Nephron progenitor cell (in vitro differentiated cells): ENCODE data around the gene S1PR4.
A peak's percentile ranks its signal among the peaks of the same experiment; 100 is the strongest.
"Not testable (repeated sequence)": the region's sequence is repeated elsewhere in the genome, so short reads cannot be mapped to it uniquely, and the experiment has no call there.

Experiments
- DNase-seq: peaks from one replicate; pipeline ENCODE4 v3.0.0; 2021
- H3K27ac Mint-ChIP-seq: 2 replicates; pipeline ENCODE4 v1.8.0; 2021; ENCODE audit warnings: mild to moderate bottlenecking, moderate library complexity, mixed read lengths
- H3K27me3 Mint-ChIP-seq: 2 replicates; pipeline ENCODE4 v1.8.0; 2021; ENCODE audit warnings: mild to moderate bottlenecking, low read depth, mixed read lengths; ENCODE audit not compliant: poor library complexity
- H3K36me3 Mint-ChIP-seq: 2 replicates; pipeline ENCODE4 v1.8.0; 2021; ENCODE audit warnings: low read depth, mixed read lengths
- H3K4me1 Mint-ChIP-seq: 2 replicates; pipeline ENCODE4 v1.8.0; 2021; ENCODE audit warnings: mixed read lengths
- H3K4me3 Mint-ChIP-seq: 2 replicates; pipeline ENCODE4 v1.8.0; 2021; ENCODE audit warnings: mild to moderate bottlenecking, moderate library complexity, mixed read lengths
- H3K9me3 Mint-ChIP-seq: 2 replicates; pipeline ENCODE4 v1.8.0; 2021; ENCODE audit warnings: mild to moderate bottlenecking, moderate library complexity, mixed read lengths
- TF ChIP-seq, protein P1 (sequence below): fragments of 200-600 bp; sonication (generic); IDR thresholded peaks from 2 replicates; pipeline ENCODE4 v1.5.0; 2021; ENCODE audit warnings: antibody characterized with exemption

Gene S1PR4

GRCh38 chr19:3198901-3199700, 20.5 kb downstream of the S1PR4 start:
- TF ChIP-seq, protein P1, sequence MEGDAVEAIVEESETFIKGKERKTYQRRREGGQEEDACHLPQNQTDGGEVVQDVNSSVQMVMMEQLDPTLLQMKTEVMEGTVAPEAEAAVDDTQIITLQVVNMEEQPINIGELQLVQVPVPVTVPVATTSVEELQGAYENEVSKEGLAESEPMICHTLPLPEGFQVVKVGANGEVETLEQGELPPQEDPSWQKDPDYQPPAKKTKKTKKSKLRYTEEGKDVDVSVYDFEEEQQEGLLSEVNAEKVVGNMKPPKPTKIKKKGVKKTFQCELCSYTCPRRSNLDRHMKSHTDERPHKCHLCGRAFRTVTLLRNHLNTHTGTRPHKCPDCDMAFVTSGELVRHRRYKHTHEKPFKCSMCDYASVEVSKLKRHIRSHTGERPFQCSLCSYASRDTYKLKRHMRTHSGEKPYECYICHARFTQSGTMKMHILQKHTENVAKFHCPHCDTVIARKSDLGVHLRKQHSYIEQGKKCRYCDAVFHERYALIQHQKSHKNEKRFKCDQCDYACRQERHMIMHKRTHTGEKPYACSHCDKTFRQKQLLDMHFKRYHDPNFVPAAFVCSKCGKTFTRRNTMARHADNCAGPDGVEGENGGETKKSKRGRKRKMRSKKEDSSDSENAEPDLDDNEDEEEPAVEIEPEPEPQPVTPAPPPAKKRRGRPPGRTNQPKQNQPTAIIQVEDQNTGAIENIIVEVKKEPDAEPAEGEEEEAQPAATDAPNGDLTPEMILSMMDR, result no peak
- Mint-ChIP-seq H3K36me3 (peaks cover 8% of the 10 kb centered on the region), H3K27ac (no peak overlapping the region), H3K9me3 (no peaks in the 10 kb centered on the region), H3K4me3 (no peak overlapping the region), H3K4me1 (no peaks in the 10 kb centered on the region), H3K27me3 (no peaks in the 10 kb centered on the region)
- no peak for DNase-seq

- H3K9me3 Mint-ChIP-seq, result no peaks in the 10 kb centered on the region
These were observed 22.6 kb downstream of the S1PR4 start for GRCh38 chr19:3201072-3201700.

GRCh38 chr19:3201911-3202310, 23.3 kb downstream of the S1PR4 start:
- Mint-ChIP-seq H3K27ac (no peak overlapping the region), H3K4me1 (no peaks in the 10 kb centered on the region), H3K4me3 (no peak overlapping the region), H3K9me3 (no peaks in the 10 kb centered on the region), H3K27me3 (no peaks in the 10 kb centered on the region), H3K36me3 (no peaks in the 10 kb centered on the region)
- TF ChIP-seq, protein P1, result no peak
- no peak for DNase-seq

More at GRCh38 chr19:3201072-3201700, 22.6 kb downstream of the S1PR4 start:
- TF ChIP-seq, protein P1, result no peak
- Mint-ChIP-seq H3K4me3 (no peak overlapping the region), H3K4me1 (no peaks in the 10 kb centered on the region), H3K36me3 (no peaks in the 10 kb centered on the region), H3K27me3 (no peaks in the 10 kb centered on the region), H3K27ac (no peak overlapping the region)
- DNase-seq, result no peak

- H3K4me1 Mint-ChIP-seq, result no peaks in the 10 kb centered on the region
- H3K36me3 Mint-ChIP-seq, result no peaks in the 10 kb centered on the region
- DNase-seq, result no peak
- H3K4me3 Mint-ChIP-seq, result no peak overlapping the region
- no peak overlapping the region for H3K27ac Mint-ChIP-seq
- no peaks in the 10 kb centered on the region for H3K9me3 Mint-ChIP-seq
- TF ChIP-seq, protein P1, result no peak
- no peaks in the 10 kb centered on the region for H3K27me3 Mint-ChIP-seq
These were observed 23.8 kb downstream of the S1PR4 start for GRCh38 chr19:3202346-3202745.

- not testable (repeated sequence) for H3K36me3 Mint-ChIP-seq, H3K9me3 Mint-ChIP-seq, H3K4me1 Mint-ChIP-seq, H3K27me3 Mint-ChIP-seq, H3K4me3 Mint-ChIP-seq, DNase-seq
- H3K27ac Mint-ChIP-seq, result peak overlapping the region; percentile 39
These were observed 24.3 kb downstream of the S1PR4 start for GRCh38 chr19:3202895-3203294.

DNA sequence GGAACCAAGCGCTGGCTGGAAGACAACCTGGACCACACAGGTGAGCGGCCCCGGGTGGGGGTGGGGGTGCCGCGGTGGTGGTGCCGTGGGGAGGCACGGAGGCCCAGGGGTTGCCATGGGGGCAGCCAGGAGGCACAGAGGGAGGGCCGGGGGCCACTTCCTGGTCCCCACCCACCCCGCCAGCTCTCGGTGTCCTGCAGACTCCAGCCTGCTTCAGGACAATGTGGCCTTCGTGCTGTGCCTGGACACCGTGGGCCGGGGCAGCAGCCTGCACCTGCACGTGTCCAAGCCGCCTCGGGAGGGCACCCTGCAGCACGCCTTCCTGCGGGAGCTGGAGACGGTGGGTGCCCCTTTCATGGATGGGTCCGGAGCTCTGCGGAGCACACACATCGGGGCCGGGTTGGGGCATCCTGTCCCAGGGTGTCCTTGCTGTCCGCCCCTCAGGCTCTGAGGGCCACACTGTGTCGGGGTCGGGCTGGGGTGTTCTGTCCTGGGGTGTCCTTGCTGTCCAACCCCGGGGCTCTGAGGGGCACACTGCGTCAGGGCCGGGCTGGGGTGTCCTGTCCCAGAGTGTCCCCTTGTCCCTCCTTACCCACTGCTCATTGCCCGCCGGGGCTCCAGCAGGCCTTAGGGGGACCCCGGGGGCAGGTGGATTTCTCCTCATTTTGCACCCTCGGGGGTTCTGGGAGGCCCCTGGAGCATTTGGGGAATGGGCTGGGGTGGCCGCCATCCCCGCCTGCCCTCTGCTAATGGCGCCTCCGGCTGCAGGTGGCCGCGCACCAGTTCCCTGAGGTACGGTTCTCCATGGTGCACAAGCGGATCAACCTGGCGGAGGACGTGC, 25.5 kb downstream of the S1PR4 start:
- Mint-ChIP-seq H3K4me3 (no peak overlapping the region), H3K4me1 (no peaks in the 10 kb centered on the region), H3K36me3 (no peaks in the 10 kb centered on the region), H3K27me3 (no peaks in the 10 kb centered on the region), H3K9me3 (no peaks in the 10 kb centered on the region), H3K27ac (no peak overlapping the region)
- TF ChIP-seq, protein P1, result no peak
- DNase-seq, result no peak
